Measurements from ENCODE around the gene SLC13A1.

DNA sequence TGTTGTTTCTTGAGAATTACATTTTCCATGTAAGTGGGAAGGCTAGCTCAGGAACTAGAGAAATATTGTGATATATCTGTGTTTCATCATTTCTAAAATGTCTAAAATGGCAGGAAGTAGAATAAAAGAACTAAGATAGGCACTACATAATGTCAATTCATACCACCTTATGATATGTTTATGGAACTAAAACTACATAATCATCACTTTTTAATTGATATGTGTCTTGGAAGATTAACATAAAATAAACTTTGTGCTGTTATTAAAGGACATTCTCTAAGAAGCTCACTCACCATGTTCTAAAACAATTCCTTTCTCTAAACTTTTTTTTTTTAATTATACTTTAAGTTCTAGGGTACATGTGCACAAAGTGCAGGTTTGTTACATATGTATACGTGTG, 120.7 kb downstream of the SLC13A1 start:
- TF ChIP-seq REST (IDR thresholded peaks at IDR 0.05; ENCODE audit: insufficient read depth in 1 of 2, low read depth in 2 of 2, low read length in 2 of 2) (no peak), POLR2AphosphoS5 (IDR thresholded peaks at IDR 0.05; ENCODE audit: low read depth, low read length) (no peak), TAF1 (IDR thresholded peaks at IDR 0.05; ENCODE audit: borderline replicate concordance, insufficient read depth, low read length) (no peak)

Data from PFSK-1 (cell line).